ENCODE data around the gene NUBP1.
A peak's percentile ranks its signal among the peaks of the same experiment; 100 is the strongest.
"Not testable (repeated sequence)": the region's sequence is repeated elsewhere in the genome, so short reads cannot be mapped to it uniquely, and the experiment has no call there.

NUBP1 gene

DNA sequence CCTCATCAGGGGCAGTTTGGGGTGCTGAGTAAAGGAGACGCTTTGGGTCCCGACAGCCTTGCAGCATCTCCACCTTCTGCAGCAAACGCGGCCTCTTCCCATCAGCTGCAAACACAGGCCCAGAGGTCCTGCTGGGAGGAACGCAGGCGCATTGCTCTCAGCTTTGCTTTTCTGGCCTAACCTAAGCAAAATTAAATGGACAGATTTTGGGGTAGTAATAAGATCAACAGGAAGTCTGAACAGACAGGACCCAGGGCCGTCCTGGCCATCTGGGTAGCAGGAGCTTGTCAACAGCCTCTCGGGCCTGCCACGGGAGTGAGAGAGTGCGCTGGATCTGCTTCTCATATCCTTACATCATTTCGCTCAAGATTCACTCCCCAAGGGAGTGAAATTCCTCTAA, 7.2 kb downstream of the NUBP1 start:
- no peak for DNase-seq

DNA sequence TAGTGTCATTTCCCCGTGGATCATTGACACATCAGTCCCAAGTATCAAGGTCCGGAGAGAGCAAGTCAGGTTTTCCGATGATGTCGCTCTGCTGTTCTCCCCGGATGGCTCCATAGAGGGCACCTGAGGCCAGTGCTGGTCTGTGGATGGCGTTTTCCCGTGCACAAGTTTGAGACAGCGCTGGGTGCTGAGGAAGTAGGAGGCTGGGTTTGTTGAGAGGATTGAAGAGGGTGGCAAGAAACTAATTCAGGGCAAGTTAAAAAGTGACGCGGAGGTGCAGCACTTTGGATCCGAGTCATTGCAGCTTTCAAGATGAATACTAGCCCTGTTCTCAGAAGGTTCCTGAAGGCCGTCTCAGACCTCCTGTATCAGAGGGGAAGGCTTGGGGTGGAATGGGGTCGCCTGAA, 7.7 kb downstream of the NUBP1 start:
- peak in 4 of 56 donors; percentile 6 to 18 (median 15) for DNase-seq

DNA sequence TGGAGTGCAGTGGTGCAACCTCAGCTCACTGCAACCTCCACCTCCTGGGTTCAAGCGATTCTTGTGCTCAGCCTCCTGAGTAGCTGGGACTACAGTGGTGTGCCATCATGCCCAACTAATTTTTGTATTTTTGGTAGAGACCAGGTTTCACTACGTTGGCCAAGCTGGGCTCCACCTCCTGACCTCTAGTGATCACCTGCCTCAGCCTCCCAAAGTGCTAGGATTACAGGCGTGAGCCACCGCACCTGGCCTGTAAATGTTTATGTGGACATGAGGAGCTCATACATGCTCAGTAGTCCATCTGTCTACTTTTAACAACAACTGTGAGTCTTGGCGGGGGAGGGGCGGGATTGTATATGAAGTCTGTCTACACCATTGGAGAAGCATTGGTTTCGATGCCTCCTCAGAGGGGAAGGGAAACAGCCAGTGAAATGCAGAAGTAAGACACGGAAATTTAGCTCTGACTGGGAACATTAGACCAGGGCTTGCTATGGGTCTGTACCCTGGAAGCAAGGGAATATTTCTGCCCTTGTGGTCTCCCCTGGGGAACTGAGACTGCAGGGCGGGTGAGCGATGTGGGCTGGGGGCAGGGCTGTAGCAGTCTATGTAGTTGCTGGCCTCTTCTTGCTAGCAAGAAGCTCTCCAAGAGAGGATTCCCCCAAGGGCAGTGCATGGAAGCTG, 9.3 kb downstream of the NUBP1 start:
- peak in 31 of 56 donors; percentile 9 to 77 (median 29) for DNase-seq

DNA sequence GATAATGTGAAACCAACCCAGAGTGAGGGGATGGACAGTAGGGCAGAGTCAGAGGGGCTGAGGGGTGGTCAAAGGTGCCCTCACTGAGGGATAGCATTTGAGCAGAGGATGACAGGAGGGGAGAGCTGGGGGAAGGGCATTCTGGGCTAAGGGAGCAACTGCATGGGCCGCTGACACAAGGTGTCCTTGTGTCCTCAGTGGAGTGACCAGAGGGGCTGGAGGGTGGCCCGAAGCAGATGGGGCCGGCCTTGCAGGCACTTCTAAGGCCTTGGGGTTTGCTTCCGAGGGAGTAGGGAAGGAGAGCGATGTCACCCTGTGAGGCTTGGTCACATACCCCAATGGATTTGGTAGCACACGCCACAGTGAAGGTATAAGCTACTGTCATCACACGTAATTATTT, 10.0 kb downstream of the NUBP1 start:
- no peak for DNase-seq

DNA sequence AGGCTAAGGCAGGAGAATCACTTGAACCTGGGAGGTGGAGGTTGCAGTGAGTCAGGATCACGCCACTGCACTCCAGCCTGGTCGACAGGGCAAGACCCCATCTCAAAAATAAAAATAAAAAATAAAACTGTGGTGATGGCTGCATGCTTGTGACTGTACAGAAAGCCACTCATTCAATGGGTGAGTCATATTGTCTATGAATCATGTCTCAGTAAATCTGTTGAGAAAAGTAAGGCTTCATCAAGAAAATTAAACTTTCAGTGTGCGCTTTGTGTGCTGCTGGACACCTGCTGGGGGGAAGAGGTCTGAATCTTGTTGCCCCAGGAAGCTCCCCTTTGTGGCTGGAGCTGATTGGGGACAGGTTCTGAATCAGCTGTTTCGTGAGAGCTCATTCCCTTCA, 11.3 kb downstream of the NUBP1 start:
- no peak for DNase-seq

DNA sequence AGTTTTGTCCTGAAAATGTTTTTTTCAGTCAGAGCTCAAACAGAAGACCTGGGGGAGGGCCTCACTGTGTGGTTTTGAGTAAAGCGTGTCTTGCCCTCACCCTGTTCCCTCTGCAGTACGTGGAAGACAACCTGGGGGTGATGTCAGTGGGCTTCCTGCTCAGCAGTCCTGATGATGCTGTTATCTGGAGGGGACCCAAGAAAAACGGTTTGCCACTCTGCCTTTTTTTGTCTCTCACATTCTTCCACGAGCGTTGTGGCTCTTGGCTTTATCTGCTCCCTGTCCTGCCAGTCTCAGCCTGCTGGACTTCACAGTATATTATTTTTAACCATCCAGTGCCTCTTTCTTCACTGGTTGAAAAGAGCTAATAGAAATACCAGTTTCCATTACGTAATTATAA, 12.9 kb downstream of the NUBP1 start:
- DNase-seq = no peak

DNA sequence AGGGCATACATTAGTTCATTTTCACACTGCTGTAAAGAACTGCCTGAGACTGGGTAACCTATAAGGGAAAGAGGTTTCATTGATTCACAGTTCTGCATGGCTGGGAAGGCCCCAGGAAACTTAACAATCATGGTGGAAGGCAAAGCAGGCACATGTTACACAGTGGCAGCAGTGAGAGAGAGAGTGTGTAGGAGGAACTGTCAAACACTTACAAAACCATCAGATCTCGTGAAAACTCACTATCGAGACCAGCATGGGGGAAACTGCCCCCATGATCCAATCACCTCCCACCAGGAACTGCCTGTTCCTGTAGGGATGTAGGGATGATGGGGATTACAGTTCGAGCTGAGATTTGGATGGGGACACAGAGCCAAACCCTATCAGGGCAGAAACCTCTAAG, 17.2 kb downstream of the NUBP1 start:
- peak in 3 of 56 donors; percentile 23 to 47 (median 24) for DNase-seq

DNA sequence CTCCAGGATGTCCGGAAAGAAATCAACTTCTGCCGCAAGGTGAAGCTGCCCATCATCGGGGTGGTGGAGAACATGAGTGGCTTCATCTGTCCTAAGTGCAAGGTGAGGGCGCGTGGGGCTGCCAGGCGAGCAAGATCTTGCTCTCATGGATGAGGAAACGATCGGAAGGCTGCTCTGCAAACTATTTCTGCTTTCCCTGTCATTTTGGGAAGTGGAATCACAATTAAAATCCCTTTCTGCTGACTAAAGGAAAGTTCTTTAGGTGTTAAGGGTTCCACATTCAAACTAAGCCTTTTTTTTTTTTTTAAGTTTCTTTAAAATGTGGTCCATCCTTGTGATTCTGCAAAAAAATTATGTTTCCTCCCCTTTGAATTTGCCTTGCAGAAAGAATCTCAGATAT, 17.7 kb downstream of the NUBP1 start:
- DNase-seq = peak in 1 of 56 donors; percentile 23

DNA sequence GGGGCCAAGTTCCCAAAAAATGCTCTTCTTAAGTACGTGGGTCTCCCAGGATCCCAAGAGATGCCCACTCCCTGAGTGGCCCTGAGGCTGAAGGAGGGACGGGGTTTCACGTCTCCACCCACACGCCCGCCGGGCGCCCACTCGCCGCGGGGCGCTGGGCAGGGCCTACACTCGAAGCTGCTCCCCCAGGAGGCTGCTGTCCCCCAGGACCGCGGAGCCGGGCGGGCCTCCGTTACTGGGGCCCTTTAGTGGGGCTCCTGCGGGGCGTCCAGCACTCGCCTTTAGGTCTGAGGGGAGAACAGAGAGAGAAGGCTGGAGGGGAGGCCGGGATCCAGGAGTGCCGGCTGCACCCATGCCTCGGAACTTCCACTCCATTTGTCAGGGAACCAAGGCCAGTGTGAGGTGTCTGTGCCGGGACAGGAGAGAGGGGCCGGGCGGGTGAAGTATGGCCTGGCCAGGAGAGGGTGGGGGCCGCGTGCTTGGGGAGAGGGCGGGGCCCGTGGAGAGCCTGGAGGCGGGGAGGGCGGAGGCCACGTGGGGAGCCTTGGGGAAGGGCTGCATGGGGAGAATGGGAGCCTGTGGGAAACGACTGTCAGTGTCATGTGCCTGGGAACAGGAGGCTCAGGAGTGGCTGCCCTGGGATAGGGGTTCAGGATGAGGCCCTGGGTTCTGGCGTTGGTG, 18.8 kb downstream of the NUBP1 start:
- no peak for DNase-seq

DNA sequence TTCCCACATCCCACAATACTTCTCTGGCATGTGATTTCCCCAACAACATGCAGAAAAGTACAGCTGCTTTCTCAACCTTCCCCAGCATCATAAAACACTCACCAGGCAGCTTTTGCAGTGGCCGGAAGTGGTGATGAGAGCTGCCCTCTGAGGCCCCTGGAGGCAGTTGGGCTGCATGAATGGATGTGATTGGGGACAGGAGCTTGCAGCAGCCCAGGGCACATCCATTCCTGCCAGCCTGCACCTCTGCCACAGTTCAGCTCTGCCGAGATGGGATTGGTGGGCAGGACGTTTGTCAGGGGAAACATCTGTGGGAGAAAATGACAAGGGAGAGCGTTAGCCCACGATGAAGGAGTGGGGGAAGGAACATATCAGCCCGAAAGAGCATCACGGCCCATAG, 19.8 kb downstream of the NUBP1 start:
- no peak for DNase-seq

DNA sequence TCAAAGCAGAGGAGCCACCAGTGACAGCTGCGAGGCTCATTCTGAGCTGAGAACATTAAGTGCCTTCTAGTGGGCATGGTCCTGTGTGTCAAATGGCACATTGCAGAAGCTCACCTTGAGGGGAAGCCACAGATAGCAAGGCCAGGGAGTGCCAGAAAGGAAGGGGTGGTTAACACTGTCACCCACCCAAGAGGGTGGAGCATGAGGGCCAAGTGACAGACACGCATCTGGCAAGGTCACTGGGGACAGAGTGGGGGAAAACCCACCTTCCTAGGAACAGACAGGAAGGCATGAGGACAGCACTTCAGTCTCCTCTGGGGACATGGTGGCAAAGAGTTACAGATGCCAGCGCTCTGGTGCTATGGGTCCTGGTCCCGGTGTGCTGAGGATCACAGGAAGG, 22.1 kb downstream of the NUBP1 start:
- no peak for DNase-seq

DNA sequence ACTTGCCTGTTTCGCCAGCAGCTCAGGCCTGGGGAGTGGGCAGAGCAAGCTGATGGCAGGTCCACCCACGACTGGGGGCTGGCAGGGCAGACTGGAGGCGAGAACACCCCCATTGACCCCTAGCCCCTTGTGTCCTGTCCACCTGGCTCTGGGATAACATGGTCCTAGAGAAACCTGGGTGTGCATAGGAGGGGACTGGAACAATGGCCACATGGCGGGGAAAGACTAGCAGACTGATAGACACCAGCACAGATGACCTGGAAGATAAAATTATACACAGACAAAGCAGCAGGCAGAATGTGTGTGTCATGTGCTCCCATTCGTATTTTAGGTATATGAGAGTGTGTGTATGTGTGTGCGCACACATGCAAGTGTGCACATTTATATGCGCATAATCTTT, 23.5 kb downstream of the NUBP1 start:
- DNase-seq = no peak

DNA sequence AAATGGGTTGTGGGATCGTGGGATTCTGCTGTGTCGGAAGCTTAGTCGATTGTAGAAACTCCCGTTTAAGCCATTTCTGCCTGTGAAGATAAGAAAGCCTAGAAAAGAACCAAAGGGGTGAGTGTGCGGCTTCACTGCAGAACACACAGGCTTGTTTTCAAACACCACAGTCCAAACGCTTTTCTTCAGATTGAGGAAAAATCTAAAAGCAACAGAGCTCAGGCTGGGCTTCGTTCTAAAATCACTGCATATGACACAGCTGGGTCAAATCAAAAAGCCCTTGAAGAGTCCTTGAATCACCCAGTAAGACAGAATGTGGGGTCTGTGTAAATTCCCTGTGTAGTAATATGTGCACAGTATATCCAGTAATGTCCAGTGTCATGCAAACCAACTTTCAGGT, 25.7 kb downstream of the NUBP1 start:
- no peak for DNase-seq

DNA sequence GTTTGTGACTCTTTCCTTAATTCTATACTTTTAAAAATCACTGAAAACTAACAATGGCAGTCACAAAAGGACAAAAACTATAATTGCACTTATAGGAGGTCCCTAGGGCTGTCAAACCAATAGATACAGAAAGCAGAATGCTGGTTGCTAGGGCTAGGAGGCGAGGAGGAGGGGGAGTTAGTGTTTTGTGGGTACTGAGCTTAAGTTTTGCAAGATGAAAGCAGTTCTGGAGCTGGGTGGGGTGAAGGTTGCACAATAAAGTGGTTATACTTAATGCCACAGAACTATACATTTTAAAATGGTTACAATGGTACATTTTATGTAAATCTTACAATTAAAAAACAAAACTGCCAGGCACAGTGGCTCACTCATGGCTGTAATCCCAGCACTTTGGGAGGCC, 27.3 kb downstream of the NUBP1 start:
- no peak for DNase-seq

DNA sequence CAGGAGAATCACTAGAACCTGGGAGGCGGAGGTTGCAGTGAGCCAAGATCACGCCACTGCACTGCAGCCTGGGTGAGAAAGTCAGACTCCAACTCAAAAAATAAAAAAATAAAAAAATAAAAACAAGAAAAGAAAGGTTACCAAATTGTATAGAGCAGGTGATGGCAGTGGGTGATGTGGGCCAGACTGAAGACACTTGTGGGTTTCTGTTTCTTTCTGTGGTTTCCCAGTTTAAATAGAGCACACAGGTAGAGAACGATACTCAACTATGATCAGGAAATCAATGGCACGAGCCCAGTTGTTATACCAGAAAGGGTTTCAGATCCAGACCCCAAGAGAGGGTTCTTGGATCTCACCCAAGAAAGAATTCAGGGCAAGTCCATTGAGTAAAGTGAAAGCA, 32.6 kb downstream of the NUBP1 start:
- DNase-seq = no peak

DNA sequence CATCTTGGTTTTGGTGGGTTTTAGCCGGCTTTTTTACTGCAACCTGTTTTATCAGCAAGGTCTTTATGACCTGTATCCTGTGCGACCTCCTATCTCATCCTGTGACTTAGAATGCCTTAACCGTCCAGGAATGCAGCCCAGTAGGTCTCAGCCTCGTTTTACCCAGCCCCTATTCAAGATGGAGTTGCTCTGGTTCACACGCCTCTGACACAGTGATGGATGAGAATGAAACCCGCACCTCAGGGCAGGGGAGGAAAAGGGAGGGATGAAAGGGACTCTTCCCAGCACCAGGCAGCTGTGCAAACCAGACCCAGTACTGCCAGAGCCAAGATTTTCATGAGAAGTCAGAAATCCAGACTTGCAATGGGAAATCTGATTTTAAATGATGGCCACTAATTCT, 33.3 kb downstream of the NUBP1 start:
- DNase-seq = not testable (repeated sequence)

DNA sequence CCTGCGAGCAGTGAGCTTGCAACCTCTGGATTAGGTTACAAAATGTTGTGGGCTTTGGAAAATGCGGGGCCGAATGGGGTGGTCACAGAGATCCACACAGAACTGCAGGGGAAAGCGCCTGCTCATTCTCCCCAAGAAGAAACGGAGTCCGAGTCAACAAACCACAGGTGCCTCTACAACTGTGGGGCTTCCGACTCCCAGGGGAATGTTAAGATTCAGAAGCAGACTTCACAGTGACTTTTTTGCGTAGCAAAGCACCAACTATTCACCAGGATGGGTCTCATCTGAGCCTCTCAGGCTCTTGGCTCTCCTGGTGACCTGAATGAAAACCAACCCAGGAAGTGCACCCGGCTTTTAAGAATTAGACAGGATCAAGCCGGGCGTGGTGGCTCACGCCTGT, 33.7 kb downstream of the NUBP1 start:
- no peak for DNase-seq

DNA sequence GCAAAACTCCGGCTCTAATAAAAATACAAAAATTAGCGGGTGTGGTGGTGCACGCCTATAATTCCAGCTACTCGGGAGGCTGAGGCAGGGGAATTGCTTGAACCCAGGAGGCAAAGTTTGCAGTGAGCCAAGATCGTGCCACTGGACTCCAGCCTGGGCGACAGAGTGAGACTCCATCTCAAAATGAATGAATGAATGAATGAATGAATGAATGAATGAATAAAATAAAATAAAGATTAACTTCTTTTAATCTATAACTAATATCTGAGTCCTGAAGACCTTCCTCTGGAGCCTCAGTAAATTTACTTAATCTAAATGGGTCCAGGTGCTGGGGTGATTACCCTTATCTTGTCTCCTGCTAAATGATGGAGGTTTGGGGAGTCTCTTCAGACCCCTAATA, 36.3 kb downstream of the NUBP1 start:
- DNase-seq = not testable (repeated sequence)

DNA sequence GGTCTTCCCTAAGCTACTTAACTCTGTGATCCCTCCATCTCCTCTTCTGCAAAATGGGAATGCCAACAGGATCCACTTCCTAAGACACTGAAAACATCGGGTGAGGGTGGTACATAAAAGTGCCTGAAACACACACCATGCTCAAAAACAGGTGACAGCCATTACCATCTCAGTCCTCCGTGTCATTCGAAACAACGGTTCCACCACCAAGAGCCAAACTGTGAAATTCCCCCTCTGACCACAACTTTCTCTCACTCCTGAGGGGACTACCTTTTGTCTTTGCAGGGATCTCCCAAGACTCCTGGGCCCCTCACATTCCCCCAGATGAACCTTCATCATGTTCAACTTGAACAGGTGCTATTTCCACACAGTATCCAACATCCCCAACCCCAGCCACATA, 37.0 kb downstream of the NUBP1 start:
- DNase-seq = no peak

DNA sequence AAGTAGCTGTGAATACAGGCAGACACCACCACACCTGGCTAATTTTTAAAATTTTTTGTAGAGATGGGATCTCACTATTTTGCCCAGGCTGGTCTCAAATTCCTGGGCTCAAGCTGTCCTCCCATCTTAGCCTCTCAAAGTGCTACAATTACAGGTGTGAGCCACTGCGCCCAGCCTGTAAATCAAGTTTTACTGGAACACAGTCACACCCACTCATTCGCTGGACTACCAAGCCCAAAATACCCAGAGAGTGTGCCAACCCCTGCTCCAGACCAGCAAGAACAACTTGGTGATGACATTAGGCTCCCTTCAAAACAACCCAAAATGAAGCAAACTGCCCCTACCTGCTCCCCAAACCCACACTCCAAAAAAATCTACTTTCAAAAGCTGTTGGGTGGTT, 39.0 kb downstream of the NUBP1 start:
- DNase-seq = no peak

DNA sequence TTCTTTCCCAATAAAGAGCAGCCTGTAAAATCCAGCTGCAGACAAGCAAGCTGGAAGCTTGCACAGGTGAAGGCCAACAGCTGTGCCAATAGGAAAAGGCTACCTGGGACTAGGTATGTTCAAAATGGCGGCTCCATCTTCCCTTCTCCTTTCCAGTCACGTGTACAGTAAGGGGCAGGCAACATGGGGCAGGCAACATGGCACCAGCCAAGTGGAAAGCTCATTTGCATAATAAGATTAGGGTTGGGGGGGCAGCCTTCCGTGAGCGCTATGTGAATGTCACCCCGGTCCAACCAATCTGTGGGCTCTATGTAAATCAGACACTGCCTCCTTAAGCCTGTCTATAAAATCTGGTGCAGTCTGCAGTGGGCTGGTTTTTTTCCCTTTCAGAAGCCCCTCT, 43.7 kb downstream of the NUBP1 start:
- no peak for DNase-seq

DNA sequence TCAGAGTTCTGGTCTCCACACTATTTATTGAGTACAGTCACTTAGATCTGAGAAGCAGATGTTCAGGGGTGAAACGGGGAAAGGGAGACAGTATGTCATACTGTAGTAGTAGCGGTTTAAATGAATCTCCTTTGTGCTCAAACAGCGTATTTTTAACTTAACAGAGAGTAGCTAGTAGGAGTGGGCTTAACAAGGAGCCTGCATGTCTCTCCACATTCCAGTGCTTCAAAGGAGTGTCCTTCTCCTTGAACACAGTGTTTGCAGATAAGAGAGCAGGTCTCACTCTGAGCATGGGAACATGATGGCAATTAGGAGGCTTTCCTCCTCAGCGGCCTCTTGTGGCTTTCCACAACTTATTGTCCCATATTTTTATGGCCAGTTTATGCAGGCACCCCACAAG, 45.0 kb downstream of the NUBP1 start:
- not testable (repeated sequence) for DNase-seq

DNA sequence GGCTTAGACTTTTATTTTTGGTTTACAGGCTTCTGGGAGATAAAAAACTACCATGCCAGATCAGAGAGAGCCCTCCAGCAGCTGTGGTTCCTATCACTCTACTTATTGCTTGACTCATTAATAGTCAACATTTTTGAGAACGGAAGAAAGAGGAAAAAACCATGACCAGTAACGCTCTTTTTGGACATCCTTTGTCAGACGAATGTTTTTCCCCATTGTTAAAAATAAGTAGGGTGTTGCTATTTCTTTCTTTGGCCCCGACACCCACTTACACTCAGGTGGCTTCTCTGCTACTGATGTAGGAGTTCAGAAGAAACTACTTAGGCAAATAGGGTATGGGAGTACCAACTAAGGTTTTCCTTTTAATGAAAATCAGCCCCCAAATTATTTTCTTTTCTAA, 47.4 kb downstream of the NUBP1 start:
- DNase-seq = no peak

DNA sequence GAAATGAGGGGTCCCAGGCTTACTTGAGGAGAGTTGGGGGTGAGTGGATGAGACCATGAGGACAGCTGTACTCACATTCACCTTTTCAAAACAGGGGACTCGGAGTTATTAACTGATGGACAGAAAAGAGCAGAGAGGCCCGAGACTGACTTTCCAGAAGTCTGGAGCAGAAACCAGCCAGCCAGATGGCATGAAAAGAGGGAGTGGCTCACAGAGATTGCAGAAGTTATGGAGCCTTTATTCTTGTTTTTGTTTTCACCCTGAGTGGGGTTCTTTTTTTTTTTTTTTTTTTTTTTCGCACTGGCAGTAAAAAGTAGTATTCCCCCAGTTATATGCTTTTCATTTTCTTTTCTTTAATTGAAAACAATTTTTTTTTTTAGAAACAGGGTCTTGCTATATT, 56.1 kb downstream of the NUBP1 start:
- no peak for DNase-seq

All from amygdala (tissue), 56 donors.